ENCODE data around the gene GIGYF2.

GRCh38 chr2:232901736-232902578 is 204.8 kb downstream of the GIGYF2 start:
- TF ChIP-seq RBAK (CRISPR knock-in tag; IDR thresholded peaks at IDR 0.05) (no peak), NR3C1 (CRISPR knock-in tag; IDR thresholded peaks at IDR 0.05) (no peak), ZFP41 (CRISPR knock-in tag; IDR thresholded peaks at IDR 0.05; ENCODE audit: borderline replicate concordance) (no peak), ZNF510 (CRISPR knock-in tag; IDR thresholded peaks at IDR 0.05; ENCODE audit: low read depth) (no peak), CTCF (CRISPR knock-in tag; IDR thresholded peaks at IDR 0.05) (no peak)
